HEK293 (cell line): Measurements from ENCODE around the gene CPNE8.

Source experiments
- CTCF ChIA-PET: fragments of 350-600 bp; formaldehyde crosslinking; extraction: SDS; loops from one replicate; lab custom pipeline; 2021; ENCODE audit warnings: antibody characterized with exemption; lab: Yijun Ruan, JAX
- POLR2A ChIA-PET: fragments of 300-600 bp; formaldehyde crosslinking; extraction: SDS; loops from one replicate; lab custom pipeline; 2020; ENCODE audit warnings: antibody characterized with exemption, inconsistent platforms; lab: Yijun Ruan, JAX
- H3K27ac ChIP-seq: fragments of 200-500 bp; sonication (Bioruptor generic); 2 replicates; pipeline ENCODE4 v1.5.1; 2014; ENCODE audit warnings: low read depth, low read length, control low read depth, inconsistent platforms; ENCODE audit errors: extremely low read depth
- H3K36me3 ChIP-seq, 2 experiments: fragments of 200-500 bp in 1 of 2; sonication (Bioruptor generic) in 1 of 2; 1 replicate in 1 of 2; 2 replicates in 1 of 2; pipeline ENCODE4 v1.5.1; 2014 to 2017; ENCODE audit warnings: inconsistent platforms in 2 of 2, low read length in 2 of 2; ENCODE audit not compliant: control insufficient read depth in 2 of 2, insufficient read depth in 1 of 2
- H3K4me1 ChIP-seq: fragments of 200-500 bp; sonication (Bioruptor generic); 2 replicates; pipeline ENCODE4 v1.5.1; 2014; ENCODE audit warnings: mild to moderate bottlenecking, low read length, inconsistent platforms; ENCODE audit not compliant: control insufficient read depth, insufficient read depth
- H3K4me3 ChIP-seq: 2 replicates; pipeline ENCODE4 v1.5.1; 2011; ENCODE audit warnings: low read depth, mild to moderate bottlenecking, control low read depth, low read length, moderate library complexity
- H3K9me3 ChIP-seq: fragments of 200-500 bp; sonication (Bioruptor generic); 2 replicates; pipeline ENCODE4 v1.5.1; 2014; ENCODE audit warnings: low read depth, low read length, inconsistent platforms; ENCODE audit not compliant: control insufficient read depth, insufficient read depth
- BCL6B ChIP-seq: fragments of 450-650 bp; formaldehyde crosslinking; IDR thresholded peaks from 2 replicates; pipeline ENCODE4 v1.5.1; 2017; ENCODE audit warnings: missing biosample characterization, missing genetic modification characterization
- GFI1B ChIP-seq: fragments of 450-650 bp; formaldehyde crosslinking; IDR thresholded peaks from 2 replicates; pipeline ENCODE4 v1.5.1; 2016; ENCODE audit warnings: missing biosample characterization, missing genetic modification characterization
- KLF1 ChIP-seq: fragments of 450-650 bp; formaldehyde crosslinking; IDR thresholded peaks from 2 replicates; pipeline ENCODE4 v1.5.1; 2016; ENCODE audit warnings: missing biosample characterization, missing genetic modification characterization
- MEIS1 ChIP-seq: sonication (generic); formaldehyde crosslinking; IDR thresholded peaks from 2 replicates; pipeline ENCODE4 v1.8.1; 2022; ENCODE audit warnings: missing genetic modification reagents, mild to moderate bottlenecking, borderline replicate concordance
- SCRT1 ChIP-seq: fragments of 450-650 bp; formaldehyde crosslinking; IDR thresholded peaks from 2 replicates; pipeline ENCODE4 v1.5.1; 2016; ENCODE audit warnings: missing biosample characterization, missing genetic modification characterization, borderline replicate concordance
- ZBTB21 ChIP-seq: fragments of 450-650 bp; formaldehyde crosslinking; IDR thresholded peaks from 2 replicates; pipeline ENCODE4 v1.5.1; 2017; ENCODE audit warnings: missing biosample characterization, missing genetic modification characterization
- ZFP69B ChIP-seq: fragments of 450-650 bp; formaldehyde crosslinking; IDR thresholded peaks from 2 replicates; pipeline ENCODE4 v1.5.1; 2016; ENCODE audit warnings: missing biosample characterization, missing genetic modification characterization
- ZNF10 ChIP-seq: fragments of 450-650 bp; formaldehyde crosslinking; IDR thresholded peaks from 2 replicates; pipeline ENCODE4 v1.5.1; 2017; ENCODE audit warnings: missing biosample characterization, missing genetic modification characterization
- ZNF155 ChIP-seq: fragments of 450-650 bp; formaldehyde crosslinking; IDR thresholded peaks from 2 replicates; pipeline ENCODE4 v1.5.1; 2016; ENCODE audit warnings: missing biosample characterization, missing genetic modification characterization
- ZNF169 ChIP-seq: fragments of 450-650 bp; formaldehyde crosslinking; IDR thresholded peaks from 2 replicates; pipeline ENCODE4 v1.5.1; 2016; ENCODE audit warnings: missing biosample characterization, missing genetic modification characterization
- ZNF335 ChIP-seq: fragments of 450-650 bp; formaldehyde crosslinking; conservative IDR thresholded peaks from 2 replicates; pipeline ENCODE4 v1.5.1; 2016; ENCODE audit warnings: missing biosample characterization, missing genetic modification characterization
- ZNF354C ChIP-seq: fragments of 450-650 bp; formaldehyde crosslinking; IDR thresholded peaks from 2 replicates; pipeline ENCODE4 v1.5.1; 2016; ENCODE audit warnings: missing biosample characterization, missing genetic modification characterization, low read depth, borderline replicate concordance
- ZNF473 ChIP-seq: fragments of 450-650 bp; formaldehyde crosslinking; IDR thresholded peaks from 2 replicates; pipeline ENCODE4 v1.5.1; 2017; ENCODE audit warnings: missing biosample characterization, missing genetic modification characterization
- ZNF624 ChIP-seq: fragments of 450-650 bp; formaldehyde crosslinking; IDR thresholded peaks from 2 replicates; pipeline ENCODE4 v1.5.1; 2017; ENCODE audit warnings: missing biosample characterization, missing genetic modification characterization
- ZNF76 ChIP-seq: fragments of 450-650 bp; formaldehyde crosslinking; IDR thresholded peaks from 2 replicates; pipeline ENCODE4; 2016; ENCODE audit warnings: low read depth, missing biosample characterization, missing genetic modification characterization, borderline replicate concordance
- ZSCAN23 ChIP-seq: fragments of 450-650 bp; formaldehyde crosslinking; IDR thresholded peaks from 2 replicates; pipeline ENCODE4 v1.5.1; 2016; ENCODE audit warnings: missing biosample characterization, missing genetic modification characterization
- TF ChIP-seq, protein P1 (sequence below): fragments of 450-650 bp; formaldehyde crosslinking; IDR thresholded peaks from 2 replicates; pipeline ENCODE4 v1.5.1; 2017; ENCODE audit warnings: missing biosample characterization, missing genetic modification characterization
- TF ChIP-seq, protein P2 (sequence below): fragments of 450-650 bp; formaldehyde crosslinking; IDR thresholded peaks from 2 replicates; pipeline ENCODE4 v1.5.1; 2016; ENCODE audit warnings: missing biosample characterization, missing genetic modification characterization
- TF ChIP-seq, protein P3 (sequence below): fragments of 450-650 bp; formaldehyde crosslinking; IDR thresholded peaks from 2 replicates; pipeline ENCODE4 v1.5.1; 2016; ENCODE audit warnings: missing biosample characterization, missing genetic modification characterization

CPNE8 gene

GRCh38 chr12:38736821-38737220, 168.6 kb downstream of the CPNE8 start:
- no peak for TF ChIP-seq MEIS1 (CRISPR knock-in tag)
- TF ChIP-seq ZNF335 (tag by site-specific recombination) = no peak
- TF ChIP-seq ZNF155 (tag by site-specific recombination) = no peak
- TF ChIP-seq BCL6B (tag by site-specific recombination) = no peak
- no peak for TF ChIP-seq ZBTB21 (tag by site-specific recombination)
- TF ChIP-seq GFI1B (tag by site-specific recombination) = no peak
- TF ChIP-seq, all 188 proteins: peak for 0
- no peak overlapping the region for H3K4me3 ChIP-seq
- no peaks in the 10 kb centered on the region for H3K36me3 ChIP-seq
- no peaks in the 10 kb centered on the region for H3K4me1 ChIP-seq
- no peaks in the 10 kb centered on the region for H3K9me3 ChIP-seq
- ChIA-PET CTCF (no interaction called here), POLR2A (no interaction called here)
- no peak overlapping the region for H3K27ac ChIP-seq

GRCh38 chr12:38732761-38733160, 172.6 kb downstream of the CPNE8 start:
- POLR2A ChIA-PET = no interaction called here
- CTCF ChIA-PET = no interaction called here
- Histone ChIP-seq H3K9me3 (no peaks in the 10 kb centered on the region), H3K36me3 (no peaks in the 10 kb centered on the region), H3K4me1 (no peaks in the 10 kb centered on the region), H3K27ac (no peak overlapping the region)
- TF ChIP-seq ZNF76 (tag by site-specific recombination) (no peak), ZSCAN23 (no peak), ZNF624 (tag by site-specific recombination) (no peak), SCRT1 (tag by site-specific recombination) (no peak), ZNF10 (tag by site-specific recombination) (no peak), ZNF169 (no peak), ZNF354C (no peak), ZNF473 (tag by site-specific recombination) (no peak), KLF1 (tag by site-specific recombination) (no peak), ZFP69B (no peak)
- TF ChIP-seq, protein P1, sequence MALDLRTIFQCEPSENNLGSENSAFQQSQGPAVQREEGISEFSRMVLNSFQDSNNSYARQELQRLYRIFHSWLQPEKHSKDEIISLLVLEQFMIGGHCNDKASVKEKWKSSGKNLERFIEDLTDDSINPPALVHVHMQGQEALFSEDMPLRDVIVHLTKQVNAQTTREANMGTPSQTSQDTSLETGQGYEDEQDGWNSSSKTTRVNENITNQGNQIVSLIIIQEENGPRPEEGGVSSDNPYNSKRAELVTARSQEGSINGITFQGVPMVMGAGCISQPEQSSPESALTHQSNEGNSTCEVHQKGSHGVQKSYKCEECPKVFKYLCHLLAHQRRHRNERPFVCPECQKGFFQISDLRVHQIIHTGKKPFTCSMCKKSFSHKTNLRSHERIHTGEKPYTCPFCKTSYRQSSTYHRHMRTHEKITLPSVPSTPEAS (tag by site-specific recombination) = no peak
- TF ChIP-seq, protein P2, sequence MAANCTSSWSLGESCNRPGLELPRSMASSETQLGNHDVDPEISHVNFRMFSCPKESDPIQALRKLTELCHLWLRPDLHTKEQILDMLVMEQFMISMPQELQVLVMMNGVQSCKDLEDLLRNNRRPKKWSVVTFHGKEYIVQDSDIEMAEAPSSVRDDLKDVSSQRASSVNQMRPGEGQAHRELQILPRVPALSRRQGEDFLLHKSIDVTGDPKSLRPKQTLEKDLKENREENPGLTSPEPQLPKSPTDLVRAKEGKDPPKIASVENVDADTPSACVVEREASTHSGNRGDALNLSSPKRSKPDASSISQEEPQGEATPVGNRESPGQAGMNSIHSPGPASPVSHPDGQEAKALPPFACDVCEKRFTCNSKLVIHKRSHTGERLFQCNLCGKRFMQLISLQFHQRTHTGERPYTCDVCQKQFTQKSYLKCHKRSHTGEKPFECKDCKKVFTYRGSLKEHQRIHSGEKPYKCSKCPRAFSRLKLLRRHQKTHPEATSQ (tag by site-specific recombination) = no peak
- TF ChIP-seq, protein P3, sequence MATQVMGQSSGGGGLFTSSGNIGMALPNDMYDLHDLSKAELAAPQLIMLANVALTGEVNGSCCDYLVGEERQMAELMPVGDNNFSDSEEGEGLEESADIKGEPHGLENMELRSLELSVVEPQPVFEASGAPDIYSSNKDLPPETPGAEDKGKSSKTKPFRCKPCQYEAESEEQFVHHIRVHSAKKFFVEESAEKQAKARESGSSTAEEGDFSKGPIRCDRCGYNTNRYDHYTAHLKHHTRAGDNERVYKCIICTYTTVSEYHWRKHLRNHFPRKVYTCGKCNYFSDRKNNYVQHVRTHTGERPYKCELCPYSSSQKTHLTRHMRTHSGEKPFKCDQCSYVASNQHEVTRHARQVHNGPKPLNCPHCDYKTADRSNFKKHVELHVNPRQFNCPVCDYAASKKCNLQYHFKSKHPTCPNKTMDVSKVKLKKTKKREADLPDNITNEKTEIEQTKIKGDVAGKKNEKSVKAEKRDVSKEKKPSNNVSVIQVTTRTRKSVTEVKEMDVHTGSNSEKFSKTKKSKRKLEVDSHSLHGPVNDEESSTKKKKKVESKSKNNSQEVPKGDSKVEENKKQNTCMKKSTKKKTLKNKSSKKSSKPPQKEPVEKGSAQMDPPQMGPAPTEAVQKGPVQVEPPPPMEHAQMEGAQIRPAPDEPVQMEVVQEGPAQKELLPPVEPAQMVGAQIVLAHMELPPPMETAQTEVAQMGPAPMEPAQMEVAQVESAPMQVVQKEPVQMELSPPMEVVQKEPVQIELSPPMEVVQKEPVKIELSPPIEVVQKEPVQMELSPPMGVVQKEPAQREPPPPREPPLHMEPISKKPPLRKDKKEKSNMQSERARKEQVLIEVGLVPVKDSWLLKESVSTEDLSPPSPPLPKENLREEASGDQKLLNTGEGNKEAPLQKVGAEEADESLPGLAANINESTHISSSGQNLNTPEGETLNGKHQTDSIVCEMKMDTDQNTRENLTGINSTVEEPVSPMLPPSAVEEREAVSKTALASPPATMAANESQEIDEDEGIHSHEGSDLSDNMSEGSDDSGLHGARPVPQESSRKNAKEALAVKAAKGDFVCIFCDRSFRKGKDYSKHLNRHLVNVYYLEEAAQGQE (tag by site-specific recombination) = no peak
- TF ChIP-seq, all 188 proteins: peak for 0
- no peak overlapping the region for H3K4me3 ChIP-seq
